ENCODE results near the gene FSCN2.

The FSCN2 gene

GRCh38 chr17:81491181-81491581, 37.0 kb upstream of the FSCN2 start:
- peak; percentile 17 for DNase-seq

- no peak for DNase-seq
These were observed 36.4 kb upstream of the FSCN2 start for GRCh38 chr17:81491761-81492160.

DNA sequence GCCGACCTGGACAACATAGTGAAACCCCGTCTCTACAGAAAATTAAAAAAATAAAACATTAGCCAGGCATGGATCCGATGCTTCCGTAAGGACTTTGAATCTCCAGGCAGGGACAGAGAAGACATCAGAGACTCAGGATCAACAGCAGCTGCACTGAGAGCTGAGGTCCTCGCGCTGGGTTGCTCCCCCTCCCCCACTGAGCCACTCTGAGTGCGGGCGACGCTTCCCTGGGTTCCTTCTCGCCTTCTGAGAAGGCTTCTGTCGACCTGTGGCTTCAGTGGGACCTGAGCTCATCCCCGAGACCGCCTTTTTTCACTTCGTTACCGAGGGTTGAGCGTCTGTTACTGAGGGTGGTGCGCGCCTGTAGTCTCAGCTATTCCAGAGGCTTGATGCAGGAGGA, 36.0 kb upstream of the FSCN2 start:
- DNase-seq, result no peak

- DNase-seq, result no peak
These were observed 35.5 kb upstream of the FSCN2 start for GRCh38 chr17:81492706-81493105.

DNA sequence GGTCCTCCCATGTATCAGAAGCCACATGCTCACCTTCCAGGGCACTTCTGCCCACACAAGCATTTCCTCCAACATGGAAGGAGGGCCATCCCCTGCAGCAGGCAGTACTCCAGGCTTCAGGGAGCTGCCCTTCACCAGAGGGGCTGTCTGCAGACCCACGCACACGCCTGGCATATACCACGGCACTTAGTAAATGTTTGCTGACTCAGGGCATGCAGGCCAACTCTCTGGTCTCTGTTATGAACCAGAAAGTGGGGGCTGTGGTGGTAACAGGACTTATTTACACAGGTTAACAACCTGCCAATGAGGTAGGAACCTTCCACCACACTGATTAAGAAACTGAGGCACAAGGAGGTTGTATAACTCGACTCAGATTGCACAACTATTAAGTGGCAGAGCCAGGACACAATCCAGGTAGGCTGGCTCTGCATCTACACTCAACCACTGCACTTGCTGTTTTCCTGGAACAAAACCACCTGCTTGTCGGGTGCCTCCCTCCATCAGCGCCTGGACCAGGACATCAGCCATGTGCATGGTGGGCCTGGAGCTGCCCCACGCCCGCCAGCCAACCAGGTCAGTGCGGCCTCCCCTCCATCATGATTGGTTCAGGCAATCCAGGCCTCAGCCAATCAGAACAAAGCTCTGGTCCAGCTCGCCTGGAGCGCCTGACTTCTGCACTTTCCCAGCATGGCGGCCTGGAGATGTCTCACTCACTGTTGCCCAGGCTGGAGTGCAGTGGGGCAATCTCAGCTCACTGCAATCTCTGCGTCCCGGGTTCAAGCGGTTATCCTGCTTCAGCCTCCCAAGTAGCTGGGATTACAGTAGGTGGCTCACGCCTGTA, 34.8 kb upstream of the FSCN2 start:
- no peak for DNase-seq

- peak; percentile 9 for DNase-seq
These were observed 33.4 kb upstream of the FSCN2 start for GRCh38 chr17:81494626-81495377.

GRCh38 chr17:81498953-81499600, 29.1 kb upstream of the FSCN2 start:
- DNase-seq, result no peak

DNA sequence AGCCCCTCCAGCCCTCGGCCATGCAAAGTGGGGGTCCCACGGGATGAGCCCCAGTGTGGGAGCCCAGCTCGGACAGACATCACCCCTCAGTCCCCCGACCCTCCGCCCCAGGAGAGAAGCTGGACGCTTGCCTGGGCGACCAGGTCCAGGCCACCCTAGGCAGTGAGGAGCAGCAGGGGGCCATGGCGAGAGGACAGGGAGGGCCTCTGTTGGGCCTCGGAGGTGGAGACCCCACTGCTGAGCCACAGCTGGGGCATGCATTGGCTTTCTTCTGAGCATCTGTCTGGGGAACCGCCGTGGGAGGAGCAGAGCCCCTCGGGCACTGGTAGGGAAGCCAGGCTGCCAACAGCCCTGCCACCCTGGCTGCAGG, 28.6 kb upstream of the FSCN2 start:
- DNase-seq, result no peak

DNA sequence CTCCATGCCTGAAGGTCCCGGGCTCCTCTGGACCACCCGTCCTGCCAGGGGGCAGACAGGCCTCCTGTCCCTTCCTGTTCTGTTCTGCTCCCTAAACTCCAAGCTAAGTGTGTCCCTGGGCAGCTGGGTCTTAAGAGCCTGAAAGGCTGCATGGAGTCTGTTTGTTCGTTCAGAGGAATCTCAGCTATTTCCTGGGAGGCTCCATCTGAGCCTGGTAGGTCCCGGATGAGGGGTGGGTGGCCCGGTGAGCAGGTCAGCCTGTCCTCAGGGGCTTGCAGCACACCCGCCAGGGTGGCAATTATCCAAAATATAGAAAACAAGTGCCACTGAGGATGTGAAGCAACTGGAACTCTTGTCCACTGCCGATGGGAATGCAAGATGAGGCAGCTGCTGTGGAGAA, 28.1 kb upstream of the FSCN2 start:
- no peak for DNase-seq

DNA sequence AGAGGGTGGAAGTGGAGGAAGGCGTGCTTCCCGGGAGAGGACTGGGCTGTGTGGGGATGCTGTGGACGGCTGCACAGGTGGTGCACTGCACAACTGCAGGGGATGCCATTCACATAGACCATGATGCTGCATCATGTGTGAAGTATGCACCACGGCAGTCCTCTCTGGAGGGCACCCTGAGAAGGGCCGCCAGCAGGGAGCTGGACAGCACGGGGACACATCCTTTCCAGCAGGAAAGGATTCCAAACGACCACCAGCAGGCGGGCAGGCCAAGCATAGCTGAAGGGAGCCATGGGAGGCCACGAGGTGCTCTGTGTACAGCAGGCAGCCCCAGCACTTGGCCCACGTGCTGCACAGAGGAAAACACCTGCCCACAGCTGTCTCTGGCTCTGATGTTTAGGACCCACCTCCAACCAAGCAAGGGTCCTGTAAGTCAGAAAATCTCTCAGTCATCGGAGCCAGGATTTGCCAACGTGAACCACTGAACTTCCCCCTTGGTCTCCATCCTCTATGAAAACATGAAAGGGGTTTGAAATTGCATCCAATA, 25.6 kb upstream of the FSCN2 start:
- no peak for DNase-seq

DNA sequence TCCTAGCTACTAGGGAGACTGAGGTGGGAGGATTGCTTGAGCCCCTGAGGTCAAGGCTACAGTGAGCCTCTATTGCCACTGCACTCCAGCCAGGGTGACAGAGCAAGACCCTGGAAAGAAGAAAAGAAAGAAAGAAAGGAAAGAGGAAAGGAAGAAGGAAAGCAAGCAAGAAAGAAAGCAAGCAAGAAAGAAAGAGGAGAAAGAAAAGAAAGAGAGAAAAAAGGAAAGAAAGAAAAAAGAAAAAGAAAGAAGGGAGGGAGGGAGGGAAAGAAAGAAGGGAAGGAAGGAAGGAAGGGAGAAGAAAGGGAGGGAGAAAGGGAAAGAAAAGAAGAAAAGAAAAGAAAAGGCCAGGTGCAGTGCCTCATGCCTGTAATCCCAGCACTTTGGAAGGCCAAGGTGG, 24.6 kb upstream of the FSCN2 start:
- DNase-seq, result no peak

DNA sequence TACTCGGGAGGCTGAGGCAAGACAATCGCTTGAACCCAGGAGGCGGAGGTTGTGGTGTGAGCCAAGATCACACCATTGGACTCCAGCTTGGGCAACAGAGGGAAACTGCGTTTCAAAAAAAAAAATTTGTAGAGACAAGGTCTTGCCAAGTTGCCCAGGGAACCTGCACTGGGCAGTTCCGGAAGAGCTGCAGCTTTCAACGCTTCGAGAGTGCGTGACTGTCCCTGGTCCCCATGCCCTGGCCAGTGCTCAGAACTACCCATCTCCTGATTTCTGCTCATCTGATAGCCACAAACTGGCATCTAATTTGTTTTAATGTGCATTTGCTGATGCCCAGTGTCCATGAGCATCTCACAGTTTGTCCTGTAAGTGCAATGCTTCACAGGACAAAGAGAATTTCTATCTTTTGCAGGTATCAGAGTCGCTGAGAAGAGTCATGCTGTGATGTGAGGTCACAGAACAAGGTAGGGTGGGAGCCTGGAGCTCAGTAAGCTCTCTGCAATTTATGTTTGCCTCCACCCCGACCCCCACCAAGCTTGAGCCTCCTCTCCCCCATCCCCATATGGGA, 19.5 kb upstream of the FSCN2 start:
- no peak for DNase-seq

DNA sequence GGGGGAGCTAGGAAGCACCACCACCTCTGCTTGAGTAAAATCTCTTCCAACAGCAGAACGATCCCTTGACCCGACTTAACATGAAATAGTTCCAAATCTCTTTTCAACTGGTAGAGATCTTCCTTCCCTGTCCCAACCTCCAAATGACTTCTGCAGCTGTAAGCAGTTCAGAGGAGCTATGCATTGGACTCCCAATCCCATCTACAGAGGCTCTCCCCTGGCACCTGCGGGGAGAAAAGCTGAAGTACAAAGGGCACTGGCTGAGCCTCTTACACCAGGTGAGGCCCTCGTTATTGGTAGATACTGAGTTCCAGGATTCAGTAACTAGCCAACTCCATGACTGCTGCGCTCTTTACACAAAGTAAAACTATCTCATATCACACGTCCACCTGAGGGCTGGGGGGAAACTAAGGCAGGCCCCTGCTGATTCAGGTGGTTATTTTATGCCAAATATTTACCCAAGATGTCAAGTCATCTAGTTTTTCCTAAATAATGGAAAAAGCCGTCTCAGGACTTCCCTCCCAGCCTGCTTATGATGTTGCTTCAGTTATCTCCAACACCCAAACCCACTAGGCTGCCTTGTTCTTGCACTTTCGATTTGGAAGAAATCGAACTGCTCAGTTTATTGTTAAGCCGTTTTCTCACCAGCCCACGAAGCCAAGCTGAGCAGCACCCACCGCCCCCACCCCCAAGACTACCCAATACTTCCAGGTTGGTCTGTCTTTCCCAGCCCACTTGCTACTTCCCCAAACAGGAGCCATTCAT, 18.8 kb upstream of the FSCN2 start:
- peak; percentile 12 for DNase-seq

DNA sequence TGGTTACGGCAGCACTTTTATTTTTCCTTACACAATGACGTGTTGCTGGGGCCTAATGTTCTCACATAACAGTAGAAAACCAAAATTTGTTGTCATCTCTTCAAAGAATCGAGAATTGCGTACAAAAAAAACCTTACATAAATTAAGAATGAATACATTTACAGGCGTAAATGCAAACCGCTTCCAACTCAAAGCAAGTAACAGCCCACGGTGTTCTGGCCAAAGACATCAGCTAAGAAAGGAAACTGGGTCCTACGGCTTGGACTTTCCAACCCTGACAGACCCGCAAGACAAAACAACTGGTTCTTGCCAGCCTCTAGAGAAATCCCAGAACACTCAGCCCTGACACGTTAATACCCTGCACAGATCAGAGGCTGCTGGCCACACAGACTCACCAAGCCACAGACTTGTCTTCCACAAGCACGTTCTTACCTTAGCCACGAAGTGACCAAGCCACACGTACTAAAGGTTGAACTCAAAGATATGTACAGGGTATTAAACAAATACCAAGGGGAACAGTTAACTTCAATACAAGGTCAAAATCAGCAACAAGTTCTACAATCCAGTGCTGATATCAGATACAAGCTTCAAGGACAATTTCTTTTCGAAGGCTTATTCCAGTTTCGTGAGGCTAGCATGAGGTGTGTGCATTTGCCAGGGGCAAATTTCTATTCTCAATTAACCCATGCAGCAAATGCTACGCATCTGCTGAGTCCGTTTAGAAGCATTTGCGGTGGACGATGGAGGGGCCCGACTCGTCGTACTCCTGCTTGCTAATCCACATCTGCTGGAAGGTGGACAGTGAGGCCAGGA, 18.0 kb upstream of the FSCN2 start:
- DNase-seq, result peak; percentile 26

DNA sequence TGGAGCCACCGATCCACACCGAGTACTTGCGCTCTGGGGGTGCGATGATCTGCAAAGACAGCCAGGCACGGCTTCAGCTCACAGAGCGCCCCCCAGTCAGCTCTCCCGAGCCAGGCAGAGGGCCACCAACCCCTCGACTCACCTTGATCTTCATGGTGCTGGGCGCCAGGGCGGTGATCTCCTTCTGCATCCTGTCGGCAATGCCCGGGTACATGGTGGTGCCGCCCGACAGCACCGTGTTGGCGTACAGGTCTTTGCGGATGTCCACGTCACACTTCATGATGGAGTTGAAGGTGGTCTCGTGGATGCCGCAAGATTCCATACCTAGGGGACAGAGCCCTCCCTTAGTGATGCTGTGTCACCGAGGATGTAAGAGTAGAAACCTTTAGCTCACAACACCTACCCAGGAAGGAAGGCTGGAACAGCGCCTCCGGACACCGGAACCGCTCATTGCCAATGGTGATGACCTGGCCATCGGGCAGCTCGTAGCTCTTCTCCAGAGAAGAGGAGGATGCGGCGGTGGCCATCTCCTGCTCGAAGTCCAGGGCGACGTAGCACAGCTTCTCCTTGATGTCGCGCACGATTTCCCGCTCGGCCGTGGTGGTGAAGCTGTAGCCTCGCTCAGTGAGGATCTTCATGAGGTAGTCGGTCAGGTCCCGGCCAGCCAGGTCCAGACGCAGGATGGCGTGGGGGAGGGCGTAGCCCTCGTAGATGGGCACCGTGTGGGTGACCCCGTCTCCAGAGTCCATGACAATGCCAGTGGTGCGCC, 17.2 kb upstream of the FSCN2 start:
- no peak for DNase-seq

- DNase-seq, result no peak
These were observed 16.7 kb upstream of the FSCN2 start for GRCh38 chr17:81511554-81511803.

GRCh38 chr17:81511804-81512561, 16.2 kb upstream of the FSCN2 start:
- no peak for DNase-seq

GRCh38 chr17:81512562-81513371, 15.4 kb upstream of the FSCN2 start, which contains the start of gene ACTG1:
Gene ACTG1, minus strand, starts transcription at chr17:81512799. Its CDS starts 445 bp downstream, at chr17:81512354.
- DNase-seq, result peak; percentile 88

DNA sequence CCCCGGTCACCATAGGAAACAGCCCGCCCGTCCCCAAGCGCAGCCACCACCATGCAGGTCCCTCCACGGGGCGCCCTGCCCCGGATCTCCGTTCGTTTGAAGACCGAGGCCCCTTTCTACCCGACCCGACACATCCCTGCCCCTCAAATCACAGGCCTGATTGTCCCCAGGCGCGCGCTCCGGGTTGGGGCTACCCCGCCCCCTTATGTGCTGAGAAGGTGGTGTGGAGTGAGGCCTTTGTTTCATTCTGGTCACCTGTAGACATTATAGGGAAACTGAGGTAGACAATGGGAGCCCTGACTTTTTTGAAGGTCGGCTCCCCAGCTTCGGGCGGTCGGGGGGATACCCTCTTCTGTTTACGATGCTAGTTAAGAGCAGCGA, 14.8 kb upstream of the FSCN2 start:
- DNase-seq, result peak; percentile 16

Data from hematopoietic multipotent progenitor cell treated with erythropoietin and hydrocortisone succinate and interleukin-3 and kit ligand, for 8 days (in vitro differentiated cells).